Right lobe of liver (tissue), 4 donors: ENCODE data around the gene EML4.

Experiments used
- POLR2A ChIP-seq: fragments of 450-650 bp; IDR thresholded peaks from one replicate; pipeline ENCODE4 v1.6.1; 2017; ENCODE audit warnings: antibody characterized with exemption, mild to moderate bottlenecking
- TF ChIP-seq, protein P1 (sequence below), 4 donors: fragments of 200-600 bp in 3 of 4; fragments of 450-650 bp in 1 of 4; IDR thresholded peaks; one replicate each; pipeline versions ENCODE4 v1.5.1 to v1.8.0; 2016 to 2022; ENCODE audit warnings: antibody characterized with exemption in 4 of 4, mild to moderate bottlenecking in 2 of 4
- donor health status: DM: no; HTN: no; CAD: no.
- donor health status: DM: no; HTN: no; CAD: no.
- donor health status: DM: no; HTN: yes; CAD: no.

DNA sequence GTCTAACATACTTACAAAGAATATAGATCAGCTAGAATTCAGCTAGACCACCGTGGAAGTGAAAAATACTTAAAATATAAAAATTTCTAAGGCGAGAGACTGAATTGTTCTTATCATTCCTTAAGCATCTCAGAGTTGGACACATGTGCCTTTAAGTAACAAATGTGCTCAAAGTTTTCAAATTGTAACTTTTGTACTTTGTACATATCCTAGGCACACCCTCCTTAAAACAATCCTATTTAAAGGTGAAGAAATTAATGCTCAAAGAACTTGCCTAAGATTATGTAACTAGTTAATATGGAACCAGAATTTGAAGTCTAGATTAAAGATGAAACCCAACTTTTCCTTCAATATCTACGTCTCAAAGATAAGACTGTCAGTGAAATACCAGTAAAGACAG lies 74.1 kb downstream of the EML4 start:
- TF ChIP-seq, protein P1, sequence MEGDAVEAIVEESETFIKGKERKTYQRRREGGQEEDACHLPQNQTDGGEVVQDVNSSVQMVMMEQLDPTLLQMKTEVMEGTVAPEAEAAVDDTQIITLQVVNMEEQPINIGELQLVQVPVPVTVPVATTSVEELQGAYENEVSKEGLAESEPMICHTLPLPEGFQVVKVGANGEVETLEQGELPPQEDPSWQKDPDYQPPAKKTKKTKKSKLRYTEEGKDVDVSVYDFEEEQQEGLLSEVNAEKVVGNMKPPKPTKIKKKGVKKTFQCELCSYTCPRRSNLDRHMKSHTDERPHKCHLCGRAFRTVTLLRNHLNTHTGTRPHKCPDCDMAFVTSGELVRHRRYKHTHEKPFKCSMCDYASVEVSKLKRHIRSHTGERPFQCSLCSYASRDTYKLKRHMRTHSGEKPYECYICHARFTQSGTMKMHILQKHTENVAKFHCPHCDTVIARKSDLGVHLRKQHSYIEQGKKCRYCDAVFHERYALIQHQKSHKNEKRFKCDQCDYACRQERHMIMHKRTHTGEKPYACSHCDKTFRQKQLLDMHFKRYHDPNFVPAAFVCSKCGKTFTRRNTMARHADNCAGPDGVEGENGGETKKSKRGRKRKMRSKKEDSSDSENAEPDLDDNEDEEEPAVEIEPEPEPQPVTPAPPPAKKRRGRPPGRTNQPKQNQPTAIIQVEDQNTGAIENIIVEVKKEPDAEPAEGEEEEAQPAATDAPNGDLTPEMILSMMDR (IDR thresholded peaks at IDR 0.05) = no peak
- no peak for TF ChIP-seq POLR2A
